Calu3 (cell line): ENCODE results near the gene FFAR1. TPM values are rescaled to one million over a fixed set of nuclear protein-coding genes. Genes with fewer than 3 reads are reported as not detected.
"Not testable (repeated sequence)": the region's sequence is repeated elsewhere in the genome, so short reads cannot be mapped to it uniquely, and the experiment has no call there.

Source experiments
- BruUV-seq: library from RNA; stranded (reverse); fragments of 400-500 nt; replicated peaks from 2 replicates; lab custom pipeline; 2021; lab: Mats Ljungman, UMichigan
- CTCF ChIA-PET: fragments of 300-600 bp; sonication (Branson Sonifier 250); formaldehyde crosslinking; loops from one replicate; lab custom pipeline; 2022; ENCODE audit warnings: antibody characterized with exemption; lab: Charles Lee
- DNase-seq: peaks from one replicate; pipeline ENCODE4 v3.0.0; 2022
- H3K27ac Mint-ChIP-seq: one replicate; pipeline ENCODE4 v1.8.0; 2022; ENCODE audit warnings: mixed read lengths; ENCODE audit not compliant: unreplicated experiment
- H3K27me3 Mint-ChIP-seq: one replicate; pipeline ENCODE4 v1.8.0; 2022; ENCODE audit warnings: mixed read lengths; ENCODE audit not compliant: unreplicated experiment
- H3K36me3 Mint-ChIP-seq: one replicate; pipeline ENCODE4 v1.8.0; 2022; ENCODE audit warnings: mild to moderate bottlenecking, moderate library complexity, mixed read lengths; ENCODE audit not compliant: insufficient read depth, unreplicated experiment
- H3K4me1 Mint-ChIP-seq: one replicate; pipeline ENCODE4 v1.8.0; 2022; ENCODE audit warnings: mild to moderate bottlenecking, low read depth, mixed read lengths; ENCODE audit not compliant: unreplicated experiment
- H3K4me3 Mint-ChIP-seq: one replicate; pipeline ENCODE4 v1.8.0; 2022; ENCODE audit warnings: mild to moderate bottlenecking, low read depth, moderate library complexity, mixed read lengths; ENCODE audit not compliant: unreplicated experiment
- H3K9me3 Mint-ChIP-seq: one replicate; pipeline ENCODE4 v1.8.0; 2022; ENCODE audit warnings: low read depth, mixed read lengths; ENCODE audit not compliant: unreplicated experiment
- CTCF ChIP-seq: fragments of 200-600 bp; IDR thresholded peaks from one replicate; pipeline ENCODE4 v1.8.0; 2022; ENCODE audit warnings: antibody characterized with exemption; ENCODE audit not compliant: unreplicated experiment
- intact Hi-C: fragments of 100-400 bp; cut with micrococcal nuclease; formaldehyde crosslinking; loops from one replicate; pipeline ENCODE4 v1.10.0; 2022; ENCODE audit not compliant: unreplicated experiment
- total RNA-seq: library from RNA; stranded (reverse); gene quantifications from 2 replicates; pipeline ENCODE4 v1.2.3, GENCODE V29; 2022

FFAR1 gene
- total RNA-seq, 1 experiment from 2014 or later = not detected

DNA sequence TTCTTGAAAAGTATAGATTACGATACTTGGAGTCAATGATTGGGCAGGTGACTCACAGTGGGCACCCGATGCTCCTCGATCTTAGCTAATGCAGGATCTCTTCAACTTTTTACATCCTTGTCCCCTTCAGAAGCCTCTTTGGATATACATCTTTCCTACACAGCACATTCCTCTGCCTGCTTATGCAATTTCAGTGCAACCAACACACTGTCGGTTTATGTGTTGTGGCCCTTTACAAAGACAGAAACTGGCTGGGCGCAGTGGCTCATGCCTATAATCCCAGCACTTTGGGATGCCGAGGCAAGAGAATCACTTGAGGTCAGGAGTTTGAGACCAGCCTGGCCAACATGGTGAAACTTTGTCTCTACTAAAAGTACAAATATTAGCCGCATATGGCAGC lies 25.8 kb downstream of the FFAR1 start:
- CTCF ChIA-PET = interaction anchor here (0.6 kb wide), 1 partner anchor 395 kb away, joined by 5 read pairs; no protein-coding TSS in a partner anchor
- Mint-ChIP-seq H3K27me3 (peaks cover 66% of the 10 kb centered on the region), H3K4me3 (no peak overlapping the region), H3K36me3 (no peaks in the 10 kb centered on the region), H3K4me1 (peaks cover 11% of the 10 kb centered on the region), H3K27ac (no peak overlapping the region), H3K9me3 (peaks cover 2% of the 10 kb centered on the region)
- intact Hi-C loops = no loop called here
- BruUV-seq = no TSS peak
- no peak for TF ChIP-seq CTCF
- no peak for DNase-seq

- intact Hi-C loops, H3K4me3 Mint-ChIP-seq, H3K27ac Mint-ChIP-seq, BruUV-seq, H3K9me3 Mint-ChIP-seq, DNase-seq, H3K36me3 Mint-ChIP-seq: not testable (repeated sequence)
- Mint-ChIP-seq H3K4me1 (peaks cover 11% of the 10 kb centered on the region), H3K27me3 (peaks cover 60% of the 10 kb centered on the region)
- CTCF ChIA-PET = interaction anchor here (0.6 to 0.9 kb wide), 3 partner anchors 11 to 395 kb away, joined by 3 to 5 read pairs (median 4); no protein-coding TSS in a partner anchor
These were observed 26.3 kb downstream of the FFAR1 start for GRCh38 chr19:35374031-35374430.

GRCh38 chr19:35375505-35376307 lies 28.0 kb downstream of the FFAR1 start:
- no peaks in the 10 kb centered on the region for H3K36me3 Mint-ChIP-seq
- no peak overlapping the region for H3K27ac Mint-ChIP-seq
- CTCF ChIA-PET = interaction anchor here (1.1 kb wide), 1 partner anchor 23 kb away, joined by 3 read pairs; no protein-coding TSS in a partner anchor

DNA sequence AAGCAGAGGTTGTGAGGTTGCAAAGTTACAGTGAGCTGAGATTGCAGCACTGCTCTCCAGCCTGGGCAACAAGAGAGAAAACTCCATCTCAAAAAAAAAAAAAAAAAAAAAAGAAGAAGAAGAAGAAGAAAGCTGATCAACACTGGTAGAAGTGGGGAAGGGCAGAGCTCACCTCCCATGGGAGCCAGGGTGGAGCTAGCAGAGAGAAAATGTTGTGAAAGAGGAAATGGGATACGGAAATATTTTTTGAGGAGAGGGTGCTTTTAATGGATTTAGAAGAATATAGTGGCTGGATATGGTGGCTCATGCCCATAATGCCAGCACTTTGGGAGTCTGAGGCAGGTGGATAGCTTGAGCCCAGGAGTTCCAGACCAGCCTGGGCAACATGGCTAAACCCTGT lies 30.0 kb downstream of the FFAR1 start:
- H3K4me3 Mint-ChIP-seq = no peak overlapping the region
- no peak for DNase-seq
- H3K9me3 Mint-ChIP-seq = peaks cover 3% of the 10 kb centered on the region
- no peak overlapping the region for H3K27ac Mint-ChIP-seq
- no peak for TF ChIP-seq CTCF
- CTCF ChIA-PET = interaction anchor here (1.4 kb wide), 1 partner anchor 12 kb away, joined by 4 read pairs; no protein-coding TSS in a partner anchor
- intact Hi-C loops = no loop called here
- H3K36me3 Mint-ChIP-seq = no peaks in the 10 kb centered on the region
- peaks cover 11% of the 10 kb centered on the region for H3K4me1 Mint-ChIP-seq
- BruUV-seq = no TSS peak
- H3K27me3 Mint-ChIP-seq = peaks cover 69% of the 10 kb centered on the region

More at GRCh38 chr19:35375505-35376307, 28.0 kb downstream of the FFAR1 start:
- no peak for TF ChIP-seq CTCF
- Mint-ChIP-seq H3K27me3 (peaks cover 50% of the 10 kb centered on the region), H3K9me3 (peaks cover 2% of the 10 kb centered on the region), H3K4me3 (no peak overlapping the region), H3K4me1 (peaks cover 11% of the 10 kb centered on the region)
- no TSS peak for BruUV-seq
- DNase-seq = no peak
- intact Hi-C loops = no loop called here
